Cortex of kidney (tissue), 1 donor: Measurements from ENCODE around the gene ADARB2.

Experiments used
- DNase-seq: peaks from one replicate; lab custom pipeline; 2025; lab: John Stamatoyannopoulos, UW

The ADARB2 gene

GRCh38 chr10:1188558-1189135, 548.7 kb downstream of the ADARB2 start:
- no peak for DNase-seq

GRCh38 chr10:1187855-1188557, 549.3 kb downstream of the ADARB2 start:
- no peak for DNase-seq

GRCh38 chr10:1187151-1187854, 550.0 kb downstream of the ADARB2 start:
- DNase-seq, result no peak

GRCh38 chr10:1186683-1186990, 550.7 kb downstream of the ADARB2 start:
- no peak for DNase-seq

GRCh38 chr10:1185911-1186682, 551.2 kb downstream of the ADARB2 start:
- no peak for DNase-seq

- no peak for DNase-seq
These were observed 552.5 kb downstream of the ADARB2 start for GRCh38 chr10:1184541-1185430.

GRCh38 chr10:1183701-1184100, 553.6 kb downstream of the ADARB2 start:
- DNase-seq, result no peak

GRCh38 chr10:1183033-1183396, 554.3 kb downstream of the ADARB2 start:
- DNase-seq, result no peak

- DNase-seq, result no peak
These were observed 554.9 kb downstream of the ADARB2 start for GRCh38 chr10:1182280-1183032.

GRCh38 chr10:1180836-1181235, 556.5 kb downstream of the ADARB2 start:
- DNase-seq, result no peak

GRCh38 chr10:1180071-1180730, 557.1 kb downstream of the ADARB2 start:
- DNase-seq, result no peak

GRCh38 chr10:1179346-1180070, 557.8 kb downstream of the ADARB2 start:
- DNase-seq, result no peak

- DNase-seq, result no peak
These were observed 558.8 kb downstream of the ADARB2 start for GRCh38 chr10:1178506-1178905.

- DNase-seq, result no peak
These were observed 559.4 kb downstream of the ADARB2 start for GRCh38 chr10:1177936-1178335.

- DNase-seq, result no peak
These were observed 561.3 kb downstream of the ADARB2 start for GRCh38 chr10:1175956-1176565.

GRCh38 chr10:1174022-1174421, 563.3 kb downstream of the ADARB2 start:
- DNase-seq, result no peak

GRCh38 chr10:1173091-1173490, 564.2 kb downstream of the ADARB2 start:
- no peak for DNase-seq

GRCh38 chr10:1172256-1172984, 564.9 kb downstream of the ADARB2 start:
- no peak for DNase-seq

GRCh38 chr10:1171586-1171985, 565.7 kb downstream of the ADARB2 start:
- DNase-seq, result no peak
